ENCODE data around the gene CHCHD3. TPM values are rescaled to one million over a fixed set of nuclear protein-coding genes. Genes with fewer than 3 reads are reported as not detected.

Gene CHCHD3
- total RNA-seq, 2 donors from 2014 or later: 88.3 to 154 TPM

- TF ChIP-seq CTCF (IDR thresholded peaks at IDR 0.05): no peak
Measured at GRCh38 chr7:132881317-132881716, 200.6 kb downstream of the CHCHD3 start.

GRCh38 chr7:132879579-132879978 is 202.3 kb downstream of the CHCHD3 start:
- Histone ChIP-seq H3K27ac (no peak overlapping the region), H3K9me3 (no peaks in the 10 kb centered on the region), H3K4me1 (no peaks in the 10 kb centered on the region), H3K36me3 (no peaks in the 10 kb centered on the region), H3K27me3 (no peaks in the 10 kb centered on the region), H3K4me3 (no peak overlapping the region)
- TF ChIP-seq CTCF (IDR thresholded peaks at IDR 0.05): no peak
- no peak for DNase-seq (ENCODE audit: low spot score)

More at GRCh38 chr7:132881317-132881716, 200.6 kb downstream of the CHCHD3 start:
- Histone ChIP-seq H3K27me3 (no peaks in the 10 kb centered on the region), H3K36me3 (no peaks in the 10 kb centered on the region), H3K27ac (no peak overlapping the region), H3K4me1 (no peaks in the 10 kb centered on the region), H3K4me3 (no peak overlapping the region), H3K9me3 (no peaks in the 10 kb centered on the region)
- no peak for DNase-seq (ENCODE audit: low spot score)

GRCh38 chr7:132878204-132878919 is 203.5 kb downstream of the CHCHD3 start:
- H3K4me3 ChIP-seq: no peak overlapping the region
- TF ChIP-seq CTCF (IDR thresholded peaks at IDR 0.05): no peak
- H3K9me3 ChIP-seq: no peaks in the 10 kb centered on the region
- H3K36me3 ChIP-seq: no peaks in the 10 kb centered on the region
- H3K27ac ChIP-seq: no peak overlapping the region
- H3K4me1 ChIP-seq: no peaks in the 10 kb centered on the region
- no peak for DNase-seq (ENCODE audit: low spot score)
- H3K27me3 ChIP-seq: no peaks in the 10 kb centered on the region

- no peaks in the 10 kb centered on the region for H3K9me3 ChIP-seq
- no peaks in the 10 kb centered on the region for H3K4me1 ChIP-seq
- no peaks in the 10 kb centered on the region for H3K36me3 ChIP-seq
- H3K4me3 ChIP-seq: no peak overlapping the region
- DNase-seq (ENCODE audit: low spot score): no peak
- no peak overlapping the region for H3K27ac ChIP-seq
- no peaks in the 10 kb centered on the region for H3K27me3 ChIP-seq
- TF ChIP-seq CTCF (IDR thresholded peaks at IDR 0.05): no peak
Measured at GRCh38 chr7:132877573-132877972, 204.3 kb downstream of the CHCHD3 start.

- Histone ChIP-seq H3K4me3 (no peak overlapping the region), H3K9me3 (no peaks in the 10 kb centered on the region), H3K27me3 (no peaks in the 10 kb centered on the region), H3K4me1 (no peaks in the 10 kb centered on the region), H3K27ac (no peak overlapping the region), H3K36me3 (no peaks in the 10 kb centered on the region)
- DNase-seq (ENCODE audit: low spot score): no peak
- no peak for TF ChIP-seq CTCF (IDR thresholded peaks at IDR 0.05)
Measured at GRCh38 chr7:132876576-132876975, 205.3 kb downstream of the CHCHD3 start.

GRCh38 chr7:132872034-132872433 is 209.9 kb downstream of the CHCHD3 start:
- DNase-seq (ENCODE audit: low spot score): no peak
- TF ChIP-seq CTCF (IDR thresholded peaks at IDR 0.05): no peak
- H3K9me3 ChIP-seq: no peaks in the 10 kb centered on the region

More at GRCh38 chr7:132872034-132872433, 209.9 kb downstream of the CHCHD3 start:
- Histone ChIP-seq H3K4me3 (no peak overlapping the region), H3K27ac (no peak overlapping the region), H3K27me3 (no peaks in the 10 kb centered on the region), H3K4me1 (no peaks in the 10 kb centered on the region), H3K36me3 (no peaks in the 10 kb centered on the region)
